GM18519 (cell line): Measurements from ENCODE around the gene RSPH6A.
"Not testable (repeated sequence)": the region's sequence is repeated elsewhere in the genome, so short reads cannot be mapped to it uniquely, and the experiment has no call there.

Experiments
- ATAC-seq: cut with Tn5 transposase; IDR thresholded peaks from one replicate; pipeline ENCODE4 v1.9.1; 2021; ENCODE audit warnings: mild to moderate bottlenecking, moderate library complexity; ENCODE audit not compliant: unreplicated experiment, low FRiP score

The RSPH6A gene

DNA sequence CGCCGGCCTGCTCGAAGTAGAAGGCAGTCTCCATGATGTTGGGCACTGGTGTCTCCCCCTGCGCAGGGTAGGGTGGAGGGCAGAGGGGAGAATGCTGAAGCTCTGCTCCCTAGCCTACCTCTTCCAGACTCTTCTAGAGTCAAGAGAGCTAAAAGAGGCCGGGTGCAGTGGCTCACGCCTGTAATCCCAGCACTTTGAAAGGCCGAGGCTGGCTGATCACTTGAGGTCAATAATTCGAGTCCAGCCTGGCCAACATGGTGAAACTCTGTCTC is 10.2 kb downstream of the RSPH6A start:
- ATAC-seq, result no peak

DNA sequence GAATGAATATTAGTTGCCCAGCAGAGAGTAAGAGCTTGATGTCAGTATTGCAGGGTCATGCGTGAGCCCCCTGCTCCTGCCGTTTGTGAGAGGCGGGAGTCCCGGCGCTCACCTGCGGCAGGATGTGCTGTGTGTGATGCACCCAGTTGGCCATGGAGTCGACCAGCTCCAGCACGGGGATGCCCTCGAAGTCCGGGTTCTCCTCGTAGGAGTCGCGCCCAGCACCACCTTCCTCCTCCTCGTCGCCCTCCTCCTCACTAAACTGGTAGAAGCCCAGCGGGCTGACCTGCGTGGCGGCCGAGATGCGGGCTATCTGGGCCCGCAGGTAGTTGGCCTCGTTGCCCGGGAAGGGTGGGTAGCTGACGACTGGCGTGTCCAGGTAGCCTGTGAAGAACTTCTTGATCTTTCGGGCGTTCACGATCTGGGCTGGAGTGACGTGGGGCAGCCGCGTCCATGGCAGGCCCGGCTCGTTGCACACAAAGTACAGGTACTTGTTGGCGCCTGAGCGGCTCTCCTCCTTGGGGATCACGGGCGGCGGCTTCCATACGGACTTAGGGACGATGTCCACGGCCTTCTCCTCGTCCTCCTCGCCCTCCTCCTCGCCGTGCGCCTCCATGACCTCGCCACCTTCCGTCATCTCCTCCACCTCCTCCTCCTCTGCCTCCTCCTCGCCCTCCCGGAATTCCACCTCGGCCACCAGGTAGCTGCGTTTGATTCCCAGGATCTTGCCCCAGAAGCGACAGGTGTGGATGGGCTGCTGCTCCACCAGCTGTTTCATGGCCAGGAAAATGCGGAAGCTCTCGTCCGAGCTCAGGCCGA is 10.8 kb downstream of the RSPH6A start:
- ATAC-seq, result no peak

DNA sequence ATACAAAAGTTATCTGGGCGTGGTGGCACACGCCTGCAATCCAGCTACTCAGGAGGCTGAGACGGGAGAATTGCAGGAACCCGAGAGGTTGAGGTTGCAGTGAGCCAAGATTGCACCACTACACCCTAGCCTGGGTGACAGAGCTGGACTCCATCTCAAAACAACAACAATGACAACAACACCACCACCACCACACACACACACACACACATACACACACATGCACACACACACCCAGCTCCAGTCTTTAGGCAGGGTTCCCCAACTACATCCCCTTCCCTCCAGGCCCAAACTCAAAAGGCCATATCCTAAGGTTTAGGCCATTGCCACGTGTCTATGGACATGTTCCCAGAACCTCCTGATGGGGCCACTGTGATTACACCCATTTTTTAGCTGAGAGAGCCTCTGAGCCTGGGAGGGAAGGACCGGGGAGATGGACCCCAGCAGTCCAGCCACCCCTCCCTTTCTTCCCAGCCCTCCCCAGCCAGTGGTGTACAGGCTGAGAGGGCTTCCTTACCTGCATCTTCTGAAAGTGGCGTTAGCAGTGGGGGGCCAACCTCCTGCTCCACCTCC is 13.4 kb downstream of the RSPH6A start:
- ATAC-seq, result no peak

DNA sequence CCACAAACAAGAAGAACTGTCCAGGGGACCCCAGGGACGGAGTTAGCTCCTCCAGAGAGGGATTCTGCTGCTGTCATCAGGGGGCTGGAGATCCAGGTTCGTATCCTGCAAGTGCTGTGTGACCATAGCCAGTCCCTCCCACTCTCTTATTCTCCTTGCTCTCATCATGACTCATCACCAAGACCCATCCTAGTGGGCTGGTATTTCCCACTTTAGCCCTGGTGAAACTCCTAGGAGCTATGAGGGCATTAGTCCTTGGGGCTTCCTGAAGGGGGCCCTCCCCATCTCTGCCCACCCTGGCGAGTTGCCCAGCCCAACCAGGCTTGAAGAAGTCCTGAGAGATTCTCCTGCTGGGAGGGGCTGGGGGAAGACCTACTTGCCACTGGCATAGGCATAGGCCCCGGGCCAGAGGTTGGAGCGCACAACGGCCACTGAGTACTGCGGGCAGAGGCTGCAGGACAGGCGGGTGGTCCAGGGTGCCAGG is 15.0 kb downstream of the RSPH6A start:
- ATAC-seq, result no peak

DNA sequence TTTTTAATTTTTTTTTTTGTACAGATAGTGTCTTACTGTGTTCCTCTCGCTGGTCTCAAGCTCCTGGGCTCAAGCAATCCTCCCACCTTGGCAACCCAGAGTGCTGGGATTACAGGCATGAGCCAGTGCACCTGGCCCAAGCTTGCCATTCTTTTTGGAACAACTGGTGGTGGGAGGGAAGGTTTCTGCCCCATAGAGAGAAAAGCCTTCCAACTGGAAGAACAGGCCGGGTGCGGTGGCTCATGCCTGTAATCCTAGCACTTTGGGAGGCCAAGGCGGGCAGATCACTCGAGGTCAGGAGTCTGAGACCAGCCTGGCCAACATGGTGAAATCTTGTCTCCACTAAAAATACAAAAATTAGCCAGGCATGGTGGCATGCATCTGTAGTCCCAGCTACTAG is 15.6 kb downstream of the RSPH6A start:
- ATAC-seq, result not testable (repeated sequence)

DNA sequence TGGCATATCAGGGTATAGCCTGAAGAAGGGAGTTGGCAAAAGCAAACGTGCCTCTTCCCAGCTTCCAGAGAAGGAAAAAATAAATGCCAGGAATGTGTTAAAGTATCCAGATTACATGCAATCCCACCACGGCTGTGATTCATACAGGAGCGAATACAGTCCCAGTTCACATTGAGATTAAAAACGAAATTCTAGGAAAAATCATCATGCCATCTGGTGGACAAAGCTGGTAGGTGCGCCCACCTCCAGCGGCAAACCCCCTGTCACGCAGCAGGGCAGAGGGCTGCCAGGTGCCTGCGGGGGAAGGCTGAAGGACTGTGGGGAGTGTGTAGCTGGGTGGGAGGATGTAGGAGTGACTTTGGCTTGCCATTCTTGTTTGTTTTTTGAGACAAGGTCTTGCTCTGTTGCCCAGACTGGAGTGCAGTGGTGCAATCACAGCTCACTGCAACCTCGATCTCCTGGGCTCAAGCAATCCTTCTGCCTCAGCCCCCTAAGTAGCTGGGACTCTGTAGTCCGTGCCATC is 16.1 kb downstream of the RSPH6A start:
- ATAC-seq, result no peak

DNA sequence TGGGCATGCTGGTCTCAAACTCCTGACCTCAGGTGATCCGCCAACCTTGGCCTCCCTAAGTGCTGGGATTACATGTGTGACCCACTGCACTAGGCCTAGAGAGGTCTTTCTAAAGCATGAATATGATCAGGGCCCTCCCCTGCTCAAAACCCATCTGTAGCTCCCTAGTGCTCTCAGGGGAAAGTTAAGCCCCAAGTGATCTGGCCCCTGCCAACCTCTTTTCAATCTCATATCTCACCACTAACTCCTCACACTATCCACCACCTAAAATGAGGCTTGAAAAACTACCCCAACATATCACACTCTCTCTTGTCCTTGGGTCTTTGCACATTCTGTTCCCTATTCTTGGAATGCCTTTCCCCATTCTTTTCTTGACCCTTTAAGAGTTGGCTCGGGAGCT is 20.5 kb downstream of the RSPH6A start:
- no peak for ATAC-seq

DNA sequence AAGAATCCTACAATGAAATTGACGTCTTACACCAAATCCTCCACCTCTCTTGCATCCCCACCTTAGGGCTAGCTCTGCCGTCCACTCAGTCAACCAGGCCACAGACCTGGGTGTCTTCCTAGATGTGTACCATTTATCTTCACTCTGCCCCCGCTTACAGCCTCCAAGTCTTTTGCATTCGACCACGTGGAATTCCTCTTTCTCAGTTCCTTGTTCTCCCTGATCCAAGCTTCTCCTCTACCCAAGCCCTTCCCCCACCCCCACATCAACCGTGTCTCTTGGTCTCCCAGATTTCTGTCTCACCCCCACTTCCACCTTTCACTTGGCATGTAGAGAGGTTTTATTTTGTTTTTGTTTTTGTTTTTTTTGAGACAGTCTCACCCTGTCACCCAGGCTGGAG is 21.2 kb downstream of the RSPH6A start:
- no peak for ATAC-seq

DNA sequence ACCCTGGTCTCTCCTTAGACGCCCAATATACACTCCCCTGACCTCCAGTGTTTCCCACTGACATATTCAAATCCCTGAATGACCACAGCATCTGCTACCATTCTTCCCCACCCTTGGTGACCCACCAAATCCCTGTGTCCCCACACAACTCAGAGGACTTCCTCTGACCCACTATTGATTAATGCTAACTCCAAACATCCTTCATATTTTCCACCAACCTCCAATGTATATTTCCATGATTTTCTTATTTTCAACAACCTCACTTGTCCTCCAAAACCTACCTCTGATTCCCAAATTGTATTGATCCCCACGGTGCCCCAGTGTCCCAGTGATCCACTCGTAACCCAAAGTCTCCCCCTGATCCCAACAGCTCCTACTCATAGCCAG is 21.9 kb downstream of the RSPH6A start:
- no peak for ATAC-seq

DNA sequence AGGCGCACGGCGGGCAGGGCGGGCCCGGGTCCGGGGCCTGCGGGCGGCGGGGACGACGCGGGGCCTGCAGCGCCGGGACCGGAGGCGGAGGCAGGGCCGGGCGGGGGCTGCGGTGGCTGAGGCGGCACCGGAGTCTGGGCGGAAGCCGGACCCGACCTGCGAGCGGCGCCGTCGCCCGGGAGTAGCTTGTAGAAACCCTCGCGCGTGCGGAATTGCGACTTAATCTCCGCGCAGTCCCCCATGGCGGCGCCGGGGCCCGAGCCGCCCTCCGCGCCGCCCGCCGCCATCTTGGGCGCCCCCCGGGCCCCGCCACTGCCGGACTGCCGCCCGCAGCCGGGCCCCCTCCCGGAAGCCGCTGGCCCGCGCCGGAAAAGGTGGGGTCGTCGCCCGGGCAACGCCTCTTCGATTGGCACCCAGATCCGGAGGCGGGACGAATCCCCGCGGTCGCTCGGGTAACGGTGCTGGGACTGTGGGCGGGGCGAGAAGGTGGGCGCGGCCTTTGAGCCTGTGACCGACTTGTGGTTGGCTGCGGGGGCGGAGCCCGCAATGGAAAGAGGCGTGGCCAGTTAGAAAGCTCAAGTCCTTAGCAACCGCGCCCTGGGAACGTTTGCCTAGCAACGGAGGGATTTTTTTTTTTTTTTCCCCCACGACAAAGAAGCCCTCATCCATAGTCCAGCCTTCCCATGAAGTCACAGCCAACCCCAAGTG is 22.5 kb downstream of the RSPH6A start, which contains the start of gene DMWD:
TSS of gene DMWD (minus strand) at position 376 of the 708 bp plus-strand sequence. CDS start at position 287, 89 bp downstream.
- peak; percentile 84 for ATAC-seq

DNA sequence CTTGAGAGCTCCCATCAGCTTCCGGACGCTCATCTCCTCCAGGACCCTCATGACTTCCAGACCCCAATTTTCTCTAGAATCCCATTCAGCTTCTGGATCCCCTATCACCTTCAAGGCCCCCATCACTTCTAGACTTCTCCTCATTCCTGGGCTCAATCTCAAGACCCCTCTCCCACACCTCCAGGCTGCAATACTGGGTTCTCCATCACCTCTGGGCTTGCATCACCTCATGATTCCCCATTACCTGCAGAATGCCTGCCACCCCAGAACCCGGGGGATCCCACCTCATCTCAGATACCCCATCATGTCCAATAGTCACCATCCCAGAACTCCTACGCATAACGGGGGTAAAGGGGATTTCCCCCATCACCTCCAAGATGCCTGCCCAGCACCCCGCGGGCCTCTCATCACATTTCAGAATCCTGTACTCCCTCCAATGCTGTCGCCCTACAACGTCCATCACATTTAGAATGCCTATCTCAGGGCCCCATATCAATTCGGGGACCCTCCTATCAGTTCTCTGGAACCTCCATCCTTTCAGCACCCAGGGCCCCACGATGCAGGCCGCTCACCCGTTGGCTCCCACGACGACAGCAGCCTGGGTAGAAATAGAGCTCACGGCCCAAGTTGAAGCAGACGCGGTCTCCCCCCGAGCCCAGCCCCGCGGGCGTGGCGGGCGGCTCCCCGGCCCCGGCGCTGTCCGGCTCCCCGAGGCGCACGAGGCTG is 23.2 kb downstream of the RSPH6A start:
- no peak for ATAC-seq

DNA sequence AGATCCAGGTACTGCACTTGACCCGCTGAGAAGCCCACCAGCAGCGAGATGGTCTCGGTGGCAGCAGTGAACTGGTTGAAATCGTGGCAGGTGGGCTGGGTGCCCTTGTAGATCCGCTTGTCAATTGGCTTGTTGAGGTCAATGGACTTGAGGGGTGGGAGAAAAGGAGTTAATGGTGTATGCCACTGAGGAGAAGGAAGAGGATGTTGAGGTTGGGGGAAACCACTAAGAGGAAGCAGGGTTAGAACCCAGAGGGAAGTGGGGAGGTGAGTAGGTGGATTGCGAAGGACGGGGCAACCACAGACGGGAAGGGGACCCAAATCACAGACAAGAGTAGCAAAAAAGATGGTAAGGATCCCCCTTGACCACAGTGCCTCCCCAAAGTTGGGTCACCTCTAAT is 24.2 kb downstream of the RSPH6A start:
- ATAC-seq, result no peak

DNA sequence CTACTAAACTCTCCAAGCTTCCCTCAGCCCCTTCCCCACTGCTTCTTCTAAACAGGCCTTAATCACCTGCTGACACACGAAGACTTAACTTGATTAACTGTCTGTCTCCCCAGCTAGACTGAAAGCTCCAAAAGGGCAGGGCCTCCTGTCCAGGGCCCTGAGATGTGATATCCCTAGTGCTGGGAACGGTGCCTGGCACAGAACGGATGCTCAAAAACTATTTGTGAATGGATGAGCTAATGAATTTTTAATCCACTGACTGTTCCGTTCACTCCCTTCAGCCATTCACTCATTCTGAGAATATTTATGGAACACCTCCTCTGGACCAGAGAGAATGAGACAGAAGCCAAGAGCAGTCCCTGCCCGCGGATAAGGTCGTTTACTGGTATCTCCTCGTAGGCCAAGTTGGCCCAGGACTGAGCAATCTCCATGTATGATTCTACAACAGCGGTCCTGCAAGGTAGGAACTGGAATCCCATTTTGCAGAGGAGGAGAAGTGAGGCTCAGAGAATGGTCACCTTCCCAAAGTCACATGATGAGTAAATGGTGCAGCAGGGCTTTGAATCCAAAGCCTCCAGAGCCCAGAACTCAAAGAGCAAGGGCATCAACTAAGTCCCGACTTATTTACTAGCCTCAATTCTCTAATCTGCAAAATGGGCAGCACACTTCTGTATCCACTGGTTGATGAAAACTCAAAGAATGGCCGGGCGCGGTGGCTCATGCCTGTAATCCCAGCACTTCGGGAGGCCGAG is 25.9 kb downstream of the RSPH6A start:
- ATAC-seq, result no peak

DNA sequence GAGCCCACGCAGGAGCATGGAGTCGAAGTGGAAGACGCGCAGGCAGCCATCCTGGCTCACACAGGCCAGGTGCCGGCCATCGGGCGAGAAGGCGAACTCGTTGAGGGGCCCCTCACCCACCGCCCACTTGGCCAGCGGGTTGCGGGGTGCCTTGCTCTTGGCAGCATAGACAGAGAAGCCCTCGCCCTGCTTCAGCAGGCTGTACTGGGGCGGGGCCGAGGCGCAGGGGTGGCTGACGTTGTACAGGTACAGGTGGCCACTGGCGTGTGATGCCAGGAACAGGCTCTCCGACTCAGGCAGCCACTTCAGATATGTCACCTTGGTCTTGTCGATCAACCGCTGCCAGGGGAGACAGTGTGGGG is 28.6 kb downstream of the RSPH6A start:
- no peak for ATAC-seq

DNA sequence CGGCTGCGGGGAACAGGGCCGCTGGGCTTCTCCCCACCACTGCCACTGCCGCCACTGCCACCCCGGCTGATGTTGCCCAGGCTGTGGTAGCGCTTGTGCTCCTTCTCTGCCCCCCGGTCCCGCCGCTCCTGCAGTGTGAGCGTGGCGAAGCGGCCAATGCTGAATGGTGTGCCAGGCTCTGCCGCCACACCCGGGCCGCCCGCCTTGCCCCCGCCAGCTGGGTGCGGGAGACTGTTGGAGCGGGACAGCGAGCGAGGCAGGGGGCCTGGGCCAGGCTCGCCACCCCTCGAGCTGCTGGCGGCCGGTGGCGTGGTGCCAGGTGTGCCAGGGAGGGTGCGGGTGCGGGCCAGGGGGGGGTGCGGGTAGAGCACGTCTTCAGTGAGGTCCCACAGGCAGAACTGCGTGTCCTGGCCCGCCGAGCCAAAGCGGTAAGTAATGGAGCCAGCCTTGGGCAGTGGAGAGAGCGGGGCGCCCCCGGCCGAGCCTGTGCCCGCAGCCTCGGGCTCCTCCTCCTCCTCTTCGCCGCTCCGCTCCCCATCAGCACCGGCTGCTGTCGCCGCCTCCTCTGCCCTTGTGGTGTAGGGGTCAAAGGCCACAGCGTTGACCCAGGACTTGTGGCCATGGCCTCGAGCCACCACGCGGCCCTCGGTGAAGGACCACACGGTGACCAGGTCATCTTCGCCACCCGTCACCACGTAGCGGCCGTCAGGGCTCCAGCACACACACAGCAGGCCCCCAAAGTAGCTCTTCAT is 29.2 kb downstream of the RSPH6A start:
- ATAC-seq, result no peak

DNA sequence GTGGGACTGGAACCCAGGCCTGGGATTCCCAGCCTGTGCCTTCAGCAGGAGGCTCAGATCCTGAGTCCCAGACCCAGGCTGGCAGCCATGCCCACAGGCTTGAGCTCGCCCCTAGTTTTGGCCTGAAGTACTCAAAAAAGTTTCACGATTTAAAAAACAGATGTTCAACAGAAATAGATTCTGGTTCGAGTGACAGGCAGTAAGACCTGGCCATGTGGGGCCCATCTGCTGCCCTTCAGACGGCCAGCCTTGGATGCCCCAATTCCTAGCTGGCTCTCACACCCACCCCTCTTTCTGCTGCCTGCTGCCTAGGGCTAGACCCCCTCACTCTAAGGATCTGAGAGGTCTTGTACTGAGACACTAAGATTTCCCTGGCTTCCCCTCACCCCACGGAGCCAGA is 30.0 kb downstream of the RSPH6A start:
- no peak for ATAC-seq

DNA sequence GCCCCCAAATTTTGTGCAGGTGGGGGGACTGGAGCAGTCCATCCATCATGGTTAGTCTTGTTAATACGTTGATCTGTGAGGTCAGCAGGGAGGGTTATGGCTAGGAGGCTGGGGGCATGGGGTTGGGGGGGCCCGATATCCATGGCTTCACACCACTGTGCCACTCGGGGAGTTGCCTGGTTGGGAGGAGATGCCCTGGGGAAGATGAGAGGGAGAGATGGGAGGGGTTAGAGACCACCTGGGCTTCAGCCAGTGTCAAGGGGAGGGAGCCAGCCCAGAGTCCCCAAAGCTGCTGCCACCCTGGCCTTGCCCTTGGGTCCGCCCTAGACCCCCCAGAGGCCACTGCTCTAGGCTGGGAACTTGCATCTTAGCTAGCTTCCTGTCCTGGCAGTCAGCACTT is 31.0 kb downstream of the RSPH6A start:
- ATAC-seq, result no peak

DNA sequence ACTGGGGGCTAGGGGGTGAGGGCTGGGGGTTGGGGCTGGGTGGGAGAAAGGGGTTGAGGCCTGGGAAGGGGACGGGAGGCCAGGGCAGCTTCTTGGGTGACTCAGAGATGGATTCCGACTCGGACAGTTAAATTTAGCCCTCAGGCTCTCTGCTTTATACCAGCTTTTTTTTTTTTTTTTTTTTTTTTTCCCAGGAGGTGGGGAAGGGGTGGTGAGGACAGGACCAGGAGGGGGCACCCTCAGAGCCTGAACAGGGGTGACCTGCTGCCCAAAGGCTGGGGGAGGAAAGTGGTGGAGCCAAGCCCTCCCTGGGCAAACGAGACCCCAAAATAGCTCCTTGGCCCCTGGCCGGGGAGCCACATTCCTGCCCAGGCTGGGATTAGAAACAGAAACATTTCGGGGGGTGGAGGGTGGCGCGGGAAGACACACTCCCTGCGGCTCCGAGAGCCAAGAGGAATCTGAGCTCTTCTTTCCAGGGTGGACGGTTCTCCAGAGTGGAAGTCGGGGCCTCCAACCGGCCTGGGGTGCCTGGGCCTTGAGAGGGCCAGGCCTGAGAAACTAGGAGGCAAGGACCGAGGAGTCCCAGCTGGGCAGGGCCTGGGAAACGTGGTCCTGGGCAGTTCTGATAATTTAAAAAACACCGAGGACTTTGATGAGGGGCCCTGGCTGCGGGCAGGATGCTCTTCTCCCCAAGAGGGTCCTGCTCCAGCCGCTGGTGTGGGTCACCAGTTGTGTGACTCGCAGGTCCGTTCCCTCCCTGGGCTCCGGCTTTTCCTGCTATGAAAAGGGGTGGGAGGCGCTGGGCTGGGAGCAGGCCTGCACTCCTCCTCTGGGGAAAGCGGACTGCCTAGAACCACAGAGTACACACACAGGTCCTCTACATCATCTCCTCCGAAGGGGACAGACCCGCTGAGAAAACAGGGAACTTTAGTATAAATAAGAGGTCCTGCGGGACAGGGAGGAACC is 32.0 kb downstream of the RSPH6A start:
- ATAC-seq, result no peak
